Measurements from ENCODE around the gene EFCAB14.
"Not testable (repeated sequence)": the region's sequence is repeated elsewhere in the genome, so short reads cannot be mapped to it uniquely, and the experiment has no call there.

EFCAB14 gene

DNA sequence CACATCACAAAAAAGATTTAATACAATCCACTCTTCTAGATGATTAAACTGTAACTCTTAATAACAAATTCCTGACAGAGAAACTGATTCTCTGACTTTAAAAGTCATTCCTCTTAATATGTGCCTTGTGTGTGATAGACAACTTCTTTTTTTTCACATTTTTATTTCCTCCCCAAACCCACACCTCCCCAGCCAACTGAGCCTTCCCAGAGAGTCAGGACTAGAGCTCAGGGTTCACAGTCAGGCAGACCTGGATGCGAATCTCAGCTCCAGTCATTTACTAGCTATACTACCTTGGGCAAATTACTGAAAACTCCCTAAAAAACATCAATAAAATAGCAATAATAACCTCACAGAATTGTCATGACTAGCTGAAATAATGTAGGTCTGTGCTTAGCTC is 64.9 kb downstream of the EFCAB14 start:
- no peak for DNase-seq (ENCODE audit: low read depth, low spot score)

- no peak for DNase-seq (ENCODE audit: low read depth, low spot score)
These were observed 65.4 kb downstream of the EFCAB14 start for GRCh38 chr1:46653405-46653958.

DNA sequence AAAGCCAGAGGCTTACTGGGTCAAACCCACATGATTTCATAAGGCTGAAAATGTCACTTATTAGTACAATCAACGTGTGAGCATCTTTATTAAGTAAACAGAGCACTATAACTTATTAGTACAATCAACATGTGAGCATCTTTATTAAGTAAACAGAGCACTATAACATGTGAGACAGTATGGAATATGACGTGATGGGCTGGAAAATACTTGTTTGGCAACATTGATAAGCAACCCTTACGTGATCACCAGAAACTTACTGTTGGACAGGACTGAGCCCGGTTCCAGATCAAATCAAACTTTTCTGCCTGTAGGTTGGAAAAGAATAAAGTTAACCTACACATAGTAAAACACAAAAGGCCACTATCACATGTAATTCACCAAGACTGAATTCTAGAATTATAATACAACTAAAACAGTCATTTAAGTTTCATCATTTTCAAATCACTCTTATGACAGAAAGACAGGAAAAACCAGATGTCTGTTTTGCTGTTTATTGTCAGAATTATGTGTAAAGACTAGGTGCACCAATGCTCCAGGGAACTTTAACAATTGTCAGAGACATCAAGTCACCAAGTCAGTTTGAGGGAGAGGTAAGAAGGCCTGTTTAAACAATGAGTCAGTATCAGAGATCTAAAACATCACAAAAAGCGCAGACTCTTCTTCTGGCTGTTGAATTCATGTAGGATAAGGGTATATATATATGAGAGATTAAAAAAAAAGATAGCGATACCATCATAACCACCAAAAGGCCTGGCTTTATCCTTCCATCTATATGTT is 66.4 kb downstream of the EFCAB14 start:
- no peak for DNase-seq (ENCODE audit: low read depth, low spot score)

DNA sequence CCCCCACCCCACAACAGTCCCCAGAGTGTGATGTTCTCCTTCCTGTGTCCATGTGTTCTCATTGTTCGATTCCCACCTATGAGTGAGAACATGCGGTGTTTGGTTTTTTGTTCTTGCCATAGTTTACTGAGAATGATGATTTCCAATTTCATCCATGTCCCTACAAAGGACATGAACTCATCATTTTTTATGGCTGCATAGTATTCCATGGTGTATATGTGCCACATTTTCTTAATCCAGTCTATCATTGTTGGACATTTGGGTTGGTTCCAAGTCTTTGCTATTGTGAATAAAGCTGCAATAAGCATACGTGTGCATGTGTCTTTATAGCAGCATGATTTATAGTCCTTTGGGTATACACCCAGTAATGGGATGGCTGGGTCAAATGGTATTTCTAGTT is 67.8 kb downstream of the EFCAB14 start:
- DNase-seq (ENCODE audit: low read depth, low spot score): not testable (repeated sequence)

- no peak for DNase-seq (ENCODE audit: low read depth, low spot score)
These were observed 68.4 kb downstream of the EFCAB14 start for GRCh38 chr1:46650491-46650890.

- DNase-seq (ENCODE audit: low read depth, low spot score): no peak
These were observed 69.2 kb downstream of the EFCAB14 start for GRCh38 chr1:46649764-46650163.

- DNase-seq (ENCODE audit: low read depth, low spot score): no peak
These were observed 71.3 kb downstream of the EFCAB14 start for GRCh38 chr1:46647611-46648010.

- DNase-seq (ENCODE audit: low read depth, low spot score): no peak
These were observed 72.1 kb downstream of the EFCAB14 start for GRCh38 chr1:46646844-46647243.

GRCh38 chr1:46646331-46646730 is 72.6 kb downstream of the EFCAB14 start:
- DNase-seq (ENCODE audit: low read depth, low spot score): no peak

DNA sequence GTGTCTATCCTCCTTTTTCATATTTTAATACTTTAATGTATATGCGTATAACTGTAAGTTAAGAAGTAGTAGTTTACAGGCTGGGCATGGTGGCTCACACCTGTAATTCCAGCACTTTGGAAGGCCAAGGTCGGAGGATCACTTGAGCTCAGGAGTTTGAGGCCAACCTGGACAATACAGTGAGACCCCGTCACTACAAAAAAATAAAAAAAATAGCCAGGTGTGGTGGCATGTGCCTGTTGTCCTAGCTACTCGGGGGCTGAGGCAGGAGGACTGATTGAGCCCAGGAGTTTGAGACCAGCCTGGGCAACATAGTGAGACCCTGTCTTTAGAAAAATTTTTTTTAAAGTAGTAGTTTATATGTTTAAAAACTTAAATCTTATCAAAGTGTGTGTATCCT is 73.1 kb downstream of the EFCAB14 start:
- no peak for DNase-seq (ENCODE audit: low read depth, low spot score)

DNA sequence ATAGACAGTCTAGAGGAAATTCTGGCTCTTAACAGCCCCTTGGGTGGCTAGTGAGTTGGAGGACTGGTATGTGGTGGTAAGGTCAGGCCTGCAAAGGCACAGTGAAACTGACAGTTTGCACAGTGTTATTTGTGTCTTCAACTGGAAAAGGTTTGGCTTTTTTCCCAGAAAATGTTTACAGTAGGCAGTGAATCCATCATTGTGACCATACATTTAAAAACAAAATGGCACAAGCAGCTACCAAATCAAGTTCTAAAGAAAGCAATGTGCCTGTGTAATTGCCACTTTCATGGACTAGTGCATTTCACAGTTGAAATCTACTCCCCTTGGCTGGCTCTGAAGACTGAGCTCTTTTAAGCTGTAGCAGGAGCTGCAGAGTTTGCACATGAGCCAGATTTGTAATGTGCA is 75.5 kb downstream of the EFCAB14 start:
- DNase-seq (ENCODE audit: low read depth, low spot score): peak; percentile 42

GRCh38 chr1:46642115-46642680 is 76.7 kb downstream of the EFCAB14 start:
- DNase-seq (ENCODE audit: low read depth, low spot score): no peak

DNA sequence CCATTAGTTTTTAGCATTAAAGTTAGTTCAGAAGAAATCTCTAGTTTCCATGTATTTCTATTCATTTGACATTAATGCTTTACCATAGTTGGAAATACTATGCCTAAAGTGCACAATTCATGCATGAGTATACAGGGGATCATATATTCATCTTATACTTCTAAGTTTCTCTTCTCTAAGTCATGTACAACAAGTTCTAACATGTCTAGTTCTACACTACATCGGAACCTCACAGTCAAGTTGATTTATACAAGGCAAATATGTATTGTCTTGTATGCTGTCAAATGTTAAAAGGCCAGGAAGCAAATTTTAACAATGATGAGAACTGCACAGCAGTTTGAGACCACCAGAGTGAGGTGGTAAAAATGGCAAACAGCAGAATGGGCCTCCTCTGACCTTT is 79.4 kb downstream of the EFCAB14 start:
- no peak for DNase-seq (ENCODE audit: low read depth, low spot score)

DNA sequence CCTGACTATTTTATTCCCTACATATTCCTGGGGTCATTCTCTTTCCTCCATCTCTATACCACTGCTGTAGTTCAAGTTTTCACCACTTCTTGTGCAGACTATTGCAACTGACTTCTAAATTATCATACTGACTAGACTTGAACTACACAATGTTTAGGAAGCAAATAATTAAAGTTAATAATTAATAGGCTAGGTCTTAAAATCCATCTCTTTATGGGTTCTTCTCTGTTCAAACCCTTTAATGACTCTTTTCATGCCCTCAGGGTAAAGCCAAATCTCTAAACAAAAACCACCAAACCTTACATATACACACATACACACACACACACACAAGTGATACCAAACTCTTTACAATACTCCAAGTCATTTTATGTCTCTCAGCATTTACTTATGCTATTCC is 80.0 kb downstream of the EFCAB14 start:
- DNase-seq (ENCODE audit: low read depth, low spot score): no peak

GRCh38 chr1:46637444-46638083 is 81.3 kb downstream of the EFCAB14 start:
- no peak for DNase-seq (ENCODE audit: low read depth, low spot score)

GRCh38 chr1:46635205-46635604 is 83.7 kb downstream of the EFCAB14 start:
- no peak for DNase-seq (ENCODE audit: low read depth, low spot score)

DNA sequence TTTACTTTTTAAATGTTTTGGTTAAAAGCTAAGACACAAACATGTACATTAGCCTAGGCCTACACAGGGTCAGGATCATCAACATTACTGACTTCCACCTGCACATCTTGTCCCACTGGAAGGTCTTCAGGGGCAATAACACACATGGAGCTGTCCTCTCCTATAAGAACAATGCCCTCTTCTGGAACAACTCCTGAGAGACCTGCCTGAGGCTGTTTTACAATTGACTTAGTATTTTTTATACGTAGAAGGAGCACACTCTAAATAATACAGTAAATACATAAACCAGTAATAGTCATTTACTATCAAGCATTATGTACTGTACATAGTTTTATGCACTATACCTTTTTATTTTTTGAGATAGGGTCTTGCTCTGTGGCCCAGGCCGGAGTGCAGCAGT is 88.2 kb downstream of the EFCAB14 start:
- DNase-seq (ENCODE audit: low read depth, low spot score): no peak

Measured in brain pericyte (primary cell).